Measurements from ENCODE around the gene ARHGAP10.

DNA sequence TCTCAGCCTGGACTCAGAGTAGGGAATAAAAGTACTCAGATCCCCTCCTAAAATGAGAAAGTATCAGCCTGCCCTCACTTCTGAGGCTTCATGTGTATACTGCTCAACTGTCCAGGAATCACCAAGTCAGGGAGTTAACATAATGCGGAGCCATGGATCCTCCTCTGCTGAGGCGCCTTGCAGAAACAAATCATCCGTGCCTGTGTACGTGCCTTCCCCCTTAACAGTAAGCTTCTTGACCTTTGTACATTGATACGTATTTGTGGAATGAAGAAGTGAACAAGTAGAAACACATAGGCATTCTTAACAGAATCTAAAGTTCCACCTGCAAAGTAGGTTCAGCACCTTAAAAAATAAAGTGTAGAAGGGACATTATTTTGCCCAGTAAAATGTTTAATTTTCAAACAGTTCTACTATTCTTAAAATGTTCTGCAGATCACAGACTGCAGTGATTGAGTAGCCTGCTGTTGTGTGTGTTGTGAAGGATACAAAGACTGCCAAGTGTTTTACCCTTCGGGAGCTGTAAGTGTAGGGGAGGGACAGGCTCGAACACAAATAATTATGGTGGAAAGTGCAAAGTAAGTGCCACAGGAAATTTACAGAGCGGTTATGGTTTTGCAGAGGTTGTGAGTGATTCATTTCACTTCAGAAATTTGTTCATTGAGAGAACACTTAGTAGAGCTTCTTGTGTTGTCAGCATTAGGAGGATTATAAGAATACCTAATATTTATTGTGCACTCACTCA is 61.9 kb downstream of the ARHGAP10 start:
- no peak for TF ChIP-seq EZH2 (IDR thresholded peaks at IDR 0.05; ENCODE audit: borderline replicate concordance, low read depth, low read length, severe bottlenecking)
- TF ChIP-seq, protein P1, sequence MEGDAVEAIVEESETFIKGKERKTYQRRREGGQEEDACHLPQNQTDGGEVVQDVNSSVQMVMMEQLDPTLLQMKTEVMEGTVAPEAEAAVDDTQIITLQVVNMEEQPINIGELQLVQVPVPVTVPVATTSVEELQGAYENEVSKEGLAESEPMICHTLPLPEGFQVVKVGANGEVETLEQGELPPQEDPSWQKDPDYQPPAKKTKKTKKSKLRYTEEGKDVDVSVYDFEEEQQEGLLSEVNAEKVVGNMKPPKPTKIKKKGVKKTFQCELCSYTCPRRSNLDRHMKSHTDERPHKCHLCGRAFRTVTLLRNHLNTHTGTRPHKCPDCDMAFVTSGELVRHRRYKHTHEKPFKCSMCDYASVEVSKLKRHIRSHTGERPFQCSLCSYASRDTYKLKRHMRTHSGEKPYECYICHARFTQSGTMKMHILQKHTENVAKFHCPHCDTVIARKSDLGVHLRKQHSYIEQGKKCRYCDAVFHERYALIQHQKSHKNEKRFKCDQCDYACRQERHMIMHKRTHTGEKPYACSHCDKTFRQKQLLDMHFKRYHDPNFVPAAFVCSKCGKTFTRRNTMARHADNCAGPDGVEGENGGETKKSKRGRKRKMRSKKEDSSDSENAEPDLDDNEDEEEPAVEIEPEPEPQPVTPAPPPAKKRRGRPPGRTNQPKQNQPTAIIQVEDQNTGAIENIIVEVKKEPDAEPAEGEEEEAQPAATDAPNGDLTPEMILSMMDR (IDR thresholded peaks at IDR 0.05; ENCODE audit: borderline replicate concordance, extremely low read depth, low read length, poor library complexity, severe bottlenecking), result no peak

Measured in DND-41 (cell line).